SH-SY5Y (cell line): ENCODE results near the gene SQSTM1.

Source experiments
- GATA2 ChIP-seq: IDR thresholded peaks from 2 replicates; pipeline ENCODE4 v1.6.1; 2011; ENCODE audit warnings: mild to moderate bottlenecking, low read depth, low read length
- GATA3 ChIP-seq: IDR thresholded peaks from 2 replicates; pipeline ENCODE4 v1.6.1; 2011; ENCODE audit warnings: low read depth, mild to moderate bottlenecking, low read length, moderate library complexity

DNA sequence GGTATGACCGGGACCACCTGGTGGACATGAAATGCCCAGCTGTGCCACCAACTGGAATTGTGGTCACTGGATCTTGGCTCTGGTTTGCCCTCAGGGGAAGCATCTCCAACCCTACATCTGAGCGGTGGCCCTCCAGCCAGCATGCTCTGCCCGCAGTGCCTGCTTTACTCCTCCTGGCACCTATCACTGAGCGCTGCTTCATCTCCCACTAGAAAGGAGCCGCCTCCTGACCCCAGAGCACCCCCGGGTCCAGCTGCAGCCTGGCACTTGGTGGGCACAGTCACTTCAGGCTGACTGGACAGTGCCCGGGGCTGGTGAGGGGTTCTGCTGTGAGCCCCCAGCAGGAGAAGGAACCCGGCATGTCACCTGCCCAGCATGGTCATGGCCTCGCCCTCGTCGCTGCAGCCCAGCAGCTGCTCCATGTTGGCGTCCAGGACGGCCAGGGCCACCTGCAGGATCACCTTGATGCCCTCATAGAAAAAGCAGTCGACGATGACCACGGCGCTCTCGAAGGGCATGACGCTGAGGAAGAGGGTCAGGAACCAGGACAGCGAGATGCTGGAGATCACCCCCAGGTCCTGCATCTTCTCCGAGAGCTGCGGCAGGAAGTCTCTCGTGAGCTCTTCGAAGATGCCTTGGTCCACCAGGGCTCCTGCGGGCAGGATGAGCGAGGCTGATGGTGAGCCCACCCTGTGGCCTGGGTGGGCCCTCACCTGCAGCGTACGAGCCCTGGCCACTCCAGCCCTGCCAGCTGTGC is 54.0 kb downstream of the SQSTM1 start:
- TF ChIP-seq GATA3, result no peak
- no peak for TF ChIP-seq GATA2
